HG03565 (cell line): ENCODE data around the gene DENND6A.
"Not testable (repeated sequence)": the region's sequence is repeated elsewhere in the genome, so short reads cannot be mapped to it uniquely, and the experiment has no call there.

Source experiments
- ATAC-seq: cut with Tn5 transposase; IDR thresholded peaks from one replicate; pipeline ENCODE4 v1.9.1; 2021; ENCODE audit warnings: mild to moderate bottlenecking, moderate library complexity; ENCODE audit not compliant: unreplicated experiment

DENND6A gene

GRCh38 chr3:57692396-57693147 lies at the start of gene DENND6A:
DENND6A (minus strand) TSS chr3:57693077; CDS start chr3:57693018, 59 bp downstream.
- peak; percentile 76 for ATAC-seq

- ATAC-seq = no peak
Observed at GRCh38 chr3:57740027-57740426, 47.1 kb upstream of the DENND6A start.

- no peak for ATAC-seq
Observed at GRCh38 chr3:57738391-57738790, 45.5 kb upstream of the DENND6A start.

DNA sequence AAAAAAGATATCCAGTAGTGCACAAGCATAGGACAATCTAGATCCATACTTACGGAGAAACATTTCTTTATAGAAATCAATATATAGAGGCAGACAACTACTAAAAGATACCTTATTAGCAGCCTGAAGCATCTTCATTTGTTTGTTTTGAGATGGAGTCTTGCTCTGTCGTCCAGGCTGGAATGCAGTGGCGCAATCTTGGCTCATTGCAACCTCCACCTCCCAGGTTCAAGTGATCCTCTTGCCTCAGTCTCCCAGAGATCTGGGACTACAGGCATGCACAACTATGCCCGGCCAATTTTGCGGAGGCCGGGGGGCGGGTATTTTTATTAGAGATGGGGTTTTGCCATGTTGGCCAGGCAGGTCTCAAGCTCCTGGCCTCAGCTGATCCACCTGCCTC lies 45.0 kb upstream of the DENND6A start:
- ATAC-seq = no peak

DNA sequence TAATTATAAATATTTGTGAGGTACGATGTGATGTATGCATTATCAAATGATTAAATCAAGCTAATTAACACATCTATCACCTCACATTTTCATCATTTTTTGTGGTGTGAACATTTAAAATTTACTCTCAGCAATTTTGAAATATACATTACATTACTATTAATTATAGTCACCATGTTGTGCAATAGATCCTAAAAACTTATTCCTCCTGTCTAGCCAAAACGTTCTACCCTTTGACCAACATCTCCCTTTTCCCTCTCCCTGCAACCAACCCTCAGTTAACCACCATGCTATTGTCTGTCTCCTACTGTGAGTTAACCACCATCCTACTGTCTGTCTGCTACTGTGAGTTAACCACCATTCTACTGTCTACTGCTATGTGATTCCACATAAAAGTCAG lies 42.5 kb upstream of the DENND6A start:
- ATAC-seq = no peak

DNA sequence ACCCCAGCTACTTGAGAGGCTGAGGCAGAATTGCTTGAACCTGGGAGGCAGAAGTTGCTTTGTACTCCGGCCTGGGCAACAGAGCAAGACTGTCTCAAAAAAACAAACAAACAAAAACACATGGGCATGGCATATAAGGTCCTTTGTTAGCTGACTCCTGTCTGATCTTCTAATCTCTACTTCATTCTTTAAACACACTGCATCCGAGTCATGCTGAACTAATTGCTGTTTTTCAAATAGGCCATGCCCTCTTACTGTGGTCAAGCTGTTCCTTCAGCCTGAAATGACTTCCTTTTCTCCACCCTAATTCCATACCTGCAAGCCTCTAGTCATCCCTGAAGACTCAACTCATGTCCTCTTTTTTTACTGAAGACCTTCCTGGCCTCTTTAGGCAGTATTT lies 40.9 kb upstream of the DENND6A start:
- ATAC-seq = no peak

GRCh38 chr3:57731311-57731710 lies 38.4 kb upstream of the DENND6A start:
- no peak for ATAC-seq

- ATAC-seq = no peak
Observed at GRCh38 chr3:57730682-57731081, 37.8 kb upstream of the DENND6A start.

- no peak for ATAC-seq
Observed at GRCh38 chr3:57729334-57730045, 36.6 kb upstream of the DENND6A start.

- ATAC-seq = no peak
Observed at GRCh38 chr3:57727106-57727505, 34.2 kb upstream of the DENND6A start.

DNA sequence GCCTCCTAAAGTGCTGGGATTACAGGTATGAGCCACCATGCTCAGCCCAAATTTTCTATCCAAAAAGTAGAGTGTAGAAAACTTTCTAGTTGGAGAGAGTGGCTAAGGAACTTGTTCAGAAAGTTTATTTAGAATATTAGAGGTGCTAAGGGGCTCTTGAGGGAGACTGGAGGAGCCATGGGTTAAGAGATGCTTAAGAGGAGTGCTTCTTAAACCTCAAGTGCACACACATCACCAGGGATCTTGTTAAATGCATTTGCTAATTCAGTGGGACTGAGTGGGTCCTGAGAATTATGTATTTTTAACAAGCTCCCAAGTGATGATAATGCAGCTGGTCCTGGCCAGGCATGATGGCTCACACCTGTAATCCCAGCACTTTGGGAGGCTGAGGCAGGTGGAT lies 33.5 kb upstream of the DENND6A start:
- ATAC-seq = no peak

GRCh38 chr3:57718118-57718517 lies 25.2 kb upstream of the DENND6A start:
- ATAC-seq = no peak

DNA sequence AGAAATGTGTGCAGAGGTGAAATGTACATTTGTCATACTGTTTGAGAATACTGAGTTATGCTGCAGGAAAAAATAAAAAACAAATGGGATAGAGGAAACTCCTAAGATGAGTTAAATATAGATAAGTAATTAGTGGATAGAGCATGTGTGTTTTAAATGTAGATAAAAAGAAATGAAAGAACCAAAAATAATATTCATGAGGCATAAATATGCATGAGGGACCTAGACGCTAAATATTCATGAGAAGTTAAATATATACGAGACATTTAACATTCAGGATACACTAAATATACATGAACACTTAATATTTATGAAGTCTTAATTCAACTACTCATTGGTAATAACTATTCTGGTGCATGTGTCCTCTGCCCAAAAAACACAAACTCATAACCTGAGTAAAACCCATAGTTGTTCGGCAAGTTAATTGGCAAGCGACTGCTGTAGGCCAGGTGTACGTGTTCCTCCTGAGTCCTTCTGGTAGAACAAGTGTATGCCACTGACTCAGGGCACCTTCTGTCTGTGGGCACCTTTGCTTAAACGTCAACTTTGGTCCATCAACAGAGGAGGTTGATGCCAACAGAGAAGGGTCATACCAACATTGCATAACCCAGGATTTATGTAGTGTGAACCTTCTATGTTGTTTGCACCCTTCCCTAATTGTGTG lies 24.5 kb upstream of the DENND6A start:
- no peak for ATAC-seq

DNA sequence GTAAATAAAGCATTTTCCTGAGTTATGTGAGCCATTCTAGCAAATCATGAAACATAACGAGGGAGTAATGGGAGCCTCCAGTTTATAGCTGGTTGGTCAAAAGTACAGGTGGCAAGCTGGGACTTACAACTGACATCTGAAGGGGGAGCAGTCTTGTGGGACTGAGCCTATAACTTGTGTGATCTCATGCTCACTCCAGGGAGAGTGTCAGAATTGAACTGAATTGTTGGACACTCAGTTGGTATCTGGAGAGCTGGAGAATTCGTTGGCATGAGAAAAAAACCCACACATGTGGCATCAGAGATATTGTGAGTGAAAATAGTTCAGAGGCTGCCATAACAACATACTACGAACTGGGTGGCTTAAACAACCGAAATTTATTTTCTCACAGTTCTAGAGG lies 22.8 kb upstream of the DENND6A start:
- no peak for ATAC-seq

DNA sequence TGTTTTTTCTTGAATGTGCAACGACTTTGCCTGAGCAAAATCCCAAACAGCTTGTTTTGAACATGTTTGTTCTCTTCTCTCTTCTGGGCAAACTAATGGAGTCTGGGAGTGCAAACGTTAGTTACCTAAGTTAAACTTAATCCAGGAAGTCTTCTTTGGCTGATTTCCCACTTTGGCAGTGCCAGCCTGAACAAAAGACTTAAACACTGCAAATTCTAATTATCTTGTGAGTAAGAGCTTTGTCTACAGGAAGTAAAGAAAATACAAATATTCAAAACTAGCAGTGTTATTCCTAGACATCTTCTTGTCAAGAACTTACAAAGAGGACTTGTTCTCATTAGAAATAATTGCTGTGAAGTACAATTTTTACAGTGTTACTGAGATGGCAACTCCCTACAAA lies 16.7 kb upstream of the DENND6A start:
- no peak for ATAC-seq

- ATAC-seq = no peak
Observed at GRCh38 chr3:57709031-57709430, 16.2 kb upstream of the DENND6A start.

DNA sequence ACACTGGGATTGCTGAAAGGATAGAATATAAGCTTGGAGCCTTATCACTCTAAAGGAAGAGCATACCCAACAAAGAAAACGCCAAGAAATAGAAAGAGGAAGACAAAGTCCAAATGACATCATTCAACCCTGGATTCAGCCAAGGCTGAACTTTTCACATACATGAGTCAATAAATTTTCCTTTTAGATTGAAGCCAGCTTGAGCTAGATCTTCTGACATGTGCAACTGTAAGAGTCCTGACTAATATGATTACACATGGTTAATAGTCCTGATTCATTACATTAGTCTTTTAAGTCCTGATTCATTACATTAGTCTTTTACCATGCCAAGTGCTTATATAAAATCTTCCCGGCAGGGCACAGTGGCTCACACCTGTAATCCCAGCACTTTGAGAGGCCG lies 13.6 kb upstream of the DENND6A start:
- no peak for ATAC-seq

DNA sequence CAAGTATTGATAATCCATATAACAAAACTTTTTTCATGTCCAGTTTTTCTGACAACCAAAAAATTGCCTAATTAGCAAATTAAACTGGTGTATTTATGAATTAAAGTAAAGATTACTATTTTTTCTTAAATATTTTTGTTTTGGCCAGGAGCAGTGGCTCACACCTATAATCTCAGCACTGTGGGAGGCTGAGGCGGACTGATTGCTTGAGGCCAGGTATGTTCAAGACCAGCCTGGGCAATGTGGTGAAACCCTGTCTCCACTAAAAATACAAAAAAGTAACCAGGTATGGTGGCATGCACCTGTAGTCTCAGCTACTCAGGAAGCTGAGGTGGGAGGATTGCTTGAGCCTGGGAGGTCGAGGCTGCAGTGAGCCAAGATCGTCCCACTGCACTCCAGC lies 12.5 kb upstream of the DENND6A start:
- not testable (repeated sequence) for ATAC-seq

DNA sequence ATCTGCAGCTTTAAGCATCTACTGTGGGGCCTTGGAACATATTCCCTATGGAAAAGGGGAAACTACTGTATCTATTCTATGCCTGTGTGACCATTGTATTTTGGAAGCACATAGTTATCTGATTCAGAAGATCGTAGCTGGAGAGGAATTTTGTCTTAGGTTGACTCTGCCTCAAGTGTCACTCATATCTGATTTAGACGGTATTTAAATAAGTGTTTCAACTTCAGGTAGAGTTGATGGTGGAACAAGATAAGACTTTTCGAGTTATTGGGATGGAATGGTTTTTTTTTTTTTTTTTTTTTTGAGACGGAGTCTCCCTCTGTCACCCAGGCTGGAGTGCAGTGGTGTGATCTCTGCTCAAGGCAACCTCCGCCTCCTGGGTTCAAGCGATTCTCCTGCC lies 8.9 kb upstream of the DENND6A start:
- no peak for ATAC-seq

DNA sequence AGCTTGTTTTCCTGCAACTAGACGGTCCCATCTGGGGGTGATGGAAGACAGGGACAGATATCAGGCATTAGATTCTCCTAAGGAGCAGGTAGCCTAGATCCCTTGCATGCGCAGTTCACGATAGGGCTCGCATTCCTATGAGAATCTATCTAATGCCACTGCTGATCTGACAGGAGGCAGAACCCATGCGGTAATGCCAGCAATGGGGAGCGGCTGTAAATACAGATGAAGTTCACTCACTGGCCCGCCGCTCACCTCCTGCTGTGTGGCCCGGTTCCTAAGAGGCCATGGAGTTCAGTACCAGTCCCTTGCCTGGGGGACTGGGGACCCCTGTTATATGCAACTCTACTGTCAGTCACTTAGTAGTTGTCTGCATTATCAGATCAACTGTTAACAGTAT lies 7.9 kb upstream of the DENND6A start:
- no peak for ATAC-seq

GRCh38 chr3:57699591-57699990 lies 6.7 kb upstream of the DENND6A start:
- ATAC-seq = no peak

DNA sequence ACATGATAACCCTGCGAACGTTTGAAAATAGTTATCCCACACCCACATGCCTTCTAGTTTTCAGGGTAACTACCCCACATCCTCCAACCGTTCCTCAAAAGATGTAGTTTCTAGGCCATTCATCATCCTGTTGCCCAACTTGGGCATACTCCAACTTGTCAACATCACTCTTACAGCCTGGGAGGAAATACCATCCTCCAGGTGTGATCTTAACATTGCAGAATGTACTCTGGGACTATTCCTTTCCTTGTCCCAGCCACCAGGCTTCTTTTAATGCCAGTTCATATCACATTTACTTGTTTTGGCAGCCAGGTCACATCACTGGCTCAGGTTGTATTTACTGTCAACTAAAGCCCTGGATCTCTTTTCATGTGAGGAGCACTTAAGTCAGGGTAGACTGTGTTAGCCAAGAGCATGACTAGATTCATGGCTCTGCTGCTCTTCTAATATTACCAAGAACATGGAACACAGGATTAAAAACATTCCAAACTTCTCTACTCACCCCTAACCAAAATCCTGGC lies 4.0 kb upstream of the DENND6A start:
- no peak for ATAC-seq
